K562 (cell line): Measurements from ENCODE around the gene CST6. TPM values are rescaled to one million over a fixed set of nuclear protein-coding genes. Genes with fewer than 3 reads are reported as not detected.

Source experiments
- BRD9 ChIP-seq: fragments of 450-650 bp; IDR thresholded peaks from 2 replicates; pipeline ENCODE4 v1.6.1; 2018; ENCODE audit warnings: low read depth; ENCODE audit not compliant: partially characterized antibody
- FOSL1 ChIP-seq: fragments of 200-800 bp; sonication (Bioruptor generic); conservative IDR thresholded peaks from 2 replicates; pipeline ENCODE4 v1.6.1; 2016; ENCODE audit warnings: missing genetic modification characterization, missing compliant biosample characterization
- HSF4 ChIP-seq: fragments of 250-450 bp; sonication (Bioruptor Pico); IDR thresholded peaks from 2 replicates; pipeline ENCODE4 v2.1.2; 2022; ENCODE audit warnings: mild to moderate bottlenecking, moderate library complexity, borderline replicate concordance
- MLLT1 ChIP-seq, 2 experiments: fragments of 450-650 bp; IDR thresholded peaks; 2 replicates each; pipeline ENCODE4 v1.6.1; 2016
- MYC ChIP-seq, 2 experiments: fragments of 250-450 bp in 1 of 2; sonication (Bioruptor Pico) in 1 of 2; IDR thresholded peaks; 2 replicates each; pipeline versions ENCODE4 v1.5.1 to v1.6.1; 2012 to 2021; ENCODE audit warnings: low read depth in 2 of 2, borderline replicate concordance in 1 of 2, improper control_type of control experiment in 1 of 2, low read length in 1 of 2, mild to moderate bottlenecking in 1 of 2, moderate library complexity in 1 of 2
- POU5F1 ChIP-seq: fragments of 150-350 bp; IDR thresholded peaks from 2 replicates; pipeline ENCODE4 v1.6.1; 2014; ENCODE audit warnings: borderline replicate concordance, low read length, low read depth, mild to moderate bottlenecking; ENCODE audit not compliant: partially characterized antibody
- RBBP5 ChIP-seq: fragments of 200-600 bp; sonication (generic); IDR thresholded peaks from 2 replicates; pipeline ENCODE4 v1.6.1; 2012; ENCODE audit warnings: borderline replicate concordance, mild to moderate bottlenecking, low read length, control low read depth, inconsistent platforms; ENCODE audit not compliant: insufficient read depth, poor library complexity, severe bottlenecking
- REST ChIP-seq, 2 experiments: fragments of 450-650 bp; formaldehyde crosslinking in 1 of 2; IDR thresholded peaks; 2 replicates each; pipeline versions ENCODE4 v1.4.0 to v1.6.1; 2014 to 2020; ENCODE audit warnings: mild to moderate bottlenecking in 2 of 2, borderline replicate concordance in 1 of 2, low read depth in 1 of 2
- SNAPC5 ChIP-seq: fragments of 250-450 bp; sonication (Bioruptor Pico); IDR thresholded peaks from 2 replicates; pipeline ENCODE4 v1.8.0; 2021; ENCODE audit warnings: moderate library complexity, mild to moderate bottlenecking, inconsistent platforms
- USF2 ChIP-seq: sonication (generic); formaldehyde crosslinking; IDR thresholded peaks from 2 replicates; pipeline ENCODE4 v1.5.0; 2020; ENCODE audit warnings: missing genetic modification reagents
- XRCC5 ChIP-seq: fragments of 200-400 bp; formaldehyde crosslinking; IDR thresholded peaks from 2 replicates; pipeline ENCODE4 v1.6.1; 2017; ENCODE audit warnings: low read depth, mild to moderate bottlenecking, low read length
- YBX1 ChIP-seq: fragments of 450-650 bp; IDR thresholded peaks from 2 replicates; pipeline ENCODE4 v1.7.1; 2016; ENCODE audit warnings: mild to moderate bottlenecking
- ZNF12 ChIP-seq: sonication (generic); formaldehyde crosslinking; IDR thresholded peaks from 2 replicates; pipeline ENCODE4 v1.4.0; 2020; ENCODE audit warnings: mild to moderate bottlenecking, missing genetic modification reagents
- ZNF77 ChIP-seq: fragments of 250-450 bp; sonication (Bioruptor Pico); IDR thresholded peaks from 2 replicates; pipeline ENCODE4 v1.5.0; 2020
- polyA plus RNA-seq, 8 experiments: library from polyadenylated mRNA; depleted of rRNA in 4 of 8; stranded (reverse) in 5 of 8; unstranded in 3 of 8; fragments of >200 nt; fragmentation: Nextera tagmentation in 2 of 8; fragmentation: Illumina TruSeq in 1 of 8; extraction: Ambion mirVana in 2 of 8; extraction: Trizol in 1 of 8; gene quantifications; 2 replicates each; pipeline versions ENCODE4 v1.2.1 to v1.2.3, GENCODE V29; 2011 to 2014; ENCODE audit warnings: inconsistent platforms in 1 of 8, missing spikeins in 1 of 8
- total RNA-seq, 7 experiments: library from RNA; depleted of rRNA in 6 of 7; stranded (reverse); fragments of >200 nt in 6 of 7; fragmentation: Illumina TruSeq in 2 of 7; extraction: Trizol in 2 of 7; gene quantifications; 2 replicates each; pipeline versions ENCODE4 v1.2.1 to v1.2.3, GENCODE V29; 2011 to 2021; ENCODE audit warnings: low replicate concordance in 1 of 7

CST6 gene
- total and polyA plus RNA-seq, 9 of the 15 experiments (the other 6 are each of a cell fraction or from before 2014, with no cell fraction given) = not detected

- peak; percentile 89 for TF ChIP-seq MYC (IDR thresholded peaks at IDR 0.05; ENCODE audit: low read depth, low read length)
- no peak; the same call in 1 of the 2 replicates for TF ChIP-seq MYC (CRISPR knock-in tag; IDR thresholded peaks at IDR 0.05; ENCODE audit: borderline replicate concordance, low read depth)
- no peak for TF ChIP-seq ZNF77 (CRISPR knock-in tag)
- no peak for TF ChIP-seq FOSL1
- TF ChIP-seq SNAPC5 (CRISPR knock-in tag) = no peak
- TF ChIP-seq XRCC5 = 0 out of 2 replicates have a peak, but pooled peaks have one; percentile 16
- no peak for TF ChIP-seq BRD9
- TF ChIP-seq ZNF12 = peak; percentile 59; the same call in 1 of the 2 replicates
- no peak for TF ChIP-seq USF2 (CRISPR knock-in tag)
- TF ChIP-seq HSF4 (CRISPR knock-in tag) = 0 out of 2 replicates have a peak, but pooled peaks have one; percentile 16
- TF ChIP-seq YBX1 = no peak
- peak; percentile 51 for TF ChIP-seq POU5F1
- TF ChIP-seq MLLT1 (IDR thresholded peaks at IDR 0.05) = peak in 1 of 2 experiments; percentile 55; a peak in 1 of 4 replicates
- no peak for TF ChIP-seq REST (IDR thresholded peaks at IDR 0.05; ENCODE audit: borderline replicate concordance)
- TF ChIP-seq REST (CRISPR knock-in tag; IDR thresholded peaks at IDR 0.05; ENCODE audit: low read depth) = 0 out of 2 replicates have a peak, but pooled peaks have one; percentile 22
- peak; percentile 87 for TF ChIP-seq RBBP5
Measured at GRCh38 chr11:66051766-66052663, 40.2 kb downstream of the CST6 start, which contains the start of gene SF3B2 (continued).
